Measurements from ENCODE around the gene HTT-AS.

HTT-AS gene

DNA sequence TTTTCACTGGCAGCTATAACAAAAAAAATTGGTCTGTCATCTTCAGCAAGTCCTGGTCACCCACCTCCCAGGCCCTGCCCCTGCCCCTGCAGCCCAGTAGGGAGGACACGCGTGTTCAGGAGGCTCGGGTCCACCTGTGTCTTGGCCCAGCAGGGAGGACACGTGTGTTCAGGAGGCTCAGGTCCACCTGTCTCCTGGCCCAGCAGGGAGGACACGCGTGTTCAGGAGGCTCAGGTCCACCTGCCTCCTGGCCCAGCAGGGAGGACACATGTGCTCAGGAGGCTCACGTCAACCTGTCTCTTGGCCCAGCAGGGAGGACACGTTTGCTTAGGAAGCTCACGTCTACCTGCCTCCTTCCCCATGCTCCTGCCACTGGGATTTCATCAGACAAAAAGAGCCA, 44.9 kb downstream of the HTT-AS start:
- DNase-seq: no peak

DNA sequence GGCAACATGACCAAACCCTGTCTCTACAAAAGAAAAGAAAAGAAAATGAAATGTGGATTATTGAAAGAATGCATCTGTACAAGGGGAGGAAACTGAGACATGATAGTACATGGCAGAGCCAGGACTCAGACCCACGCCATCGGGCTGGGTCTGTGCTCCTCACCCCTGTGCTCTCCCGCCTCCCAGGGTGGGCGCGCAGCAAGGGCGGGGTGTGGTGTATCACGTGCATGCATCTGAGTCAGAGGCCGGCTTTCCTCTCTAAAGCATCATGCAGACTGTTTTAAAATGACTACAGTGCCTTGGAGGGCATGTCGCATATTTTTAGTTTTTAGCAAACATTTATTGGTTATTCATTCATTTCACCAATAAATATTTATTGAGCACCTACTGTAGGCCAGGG, 47.8 kb downstream of the HTT-AS start:
- DNase-seq: no peak

DNA sequence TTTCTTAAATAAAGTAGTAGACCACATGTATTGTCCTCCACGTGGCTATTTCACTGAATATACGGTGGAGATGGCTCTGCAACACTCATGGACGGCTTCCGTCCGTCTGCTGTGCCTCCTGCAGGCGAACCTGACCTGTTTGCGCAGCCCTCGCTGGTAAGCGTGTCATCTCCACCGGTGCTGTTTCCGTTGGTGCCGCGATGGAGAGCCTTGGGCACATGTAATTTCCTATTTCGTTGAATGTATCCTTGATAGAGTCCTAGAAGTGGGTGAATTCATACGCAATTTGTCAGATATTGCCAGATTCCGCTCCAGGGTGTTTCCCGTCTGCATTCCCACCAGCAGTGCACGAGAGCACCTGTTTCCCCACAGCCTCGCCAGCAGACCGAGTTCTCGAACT, 48.5 kb downstream of the HTT-AS start:
- no peak for DNase-seq

DNA sequence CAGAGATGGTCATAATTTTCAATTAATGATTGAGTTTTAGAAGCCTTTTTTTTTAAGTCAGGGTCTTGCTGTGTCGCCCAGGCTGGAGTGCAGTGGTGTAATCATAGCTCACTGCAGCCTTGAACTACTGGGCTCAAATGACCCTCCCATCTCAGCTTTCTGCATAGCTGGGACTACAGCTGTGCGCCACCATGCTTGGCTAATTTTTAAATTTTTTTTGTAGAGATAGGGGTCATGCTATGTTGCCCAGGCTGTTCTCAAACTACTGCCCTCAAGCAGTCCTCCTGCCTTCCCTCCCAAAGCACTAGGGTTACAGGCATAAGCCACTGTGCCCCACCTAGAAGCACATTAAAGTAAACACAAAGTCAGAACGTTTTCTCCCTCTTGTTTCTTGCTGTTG, 51.7 kb downstream of the HTT-AS start:
- no peak for DNase-seq

DNA sequence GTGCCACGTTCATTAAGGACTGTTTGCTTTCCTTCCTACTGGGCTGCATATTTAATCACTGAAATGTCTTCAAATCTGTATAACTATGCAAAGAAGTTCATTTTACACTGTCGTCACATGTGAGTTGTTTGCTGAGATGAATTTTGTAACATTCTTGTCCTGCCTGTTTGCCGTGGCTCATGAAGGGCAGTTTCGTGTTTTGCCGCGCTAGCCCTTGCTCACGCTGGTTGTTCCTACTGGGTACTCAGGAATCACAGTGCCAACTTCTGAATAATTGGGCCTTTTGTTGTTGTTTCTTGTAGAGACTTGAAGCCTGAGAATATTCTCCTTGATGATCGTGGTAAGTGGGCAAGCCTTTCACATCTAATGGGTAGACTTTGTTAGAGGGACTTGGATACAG, 52.2 kb downstream of the HTT-AS start:
- no peak for DNase-seq

DNA sequence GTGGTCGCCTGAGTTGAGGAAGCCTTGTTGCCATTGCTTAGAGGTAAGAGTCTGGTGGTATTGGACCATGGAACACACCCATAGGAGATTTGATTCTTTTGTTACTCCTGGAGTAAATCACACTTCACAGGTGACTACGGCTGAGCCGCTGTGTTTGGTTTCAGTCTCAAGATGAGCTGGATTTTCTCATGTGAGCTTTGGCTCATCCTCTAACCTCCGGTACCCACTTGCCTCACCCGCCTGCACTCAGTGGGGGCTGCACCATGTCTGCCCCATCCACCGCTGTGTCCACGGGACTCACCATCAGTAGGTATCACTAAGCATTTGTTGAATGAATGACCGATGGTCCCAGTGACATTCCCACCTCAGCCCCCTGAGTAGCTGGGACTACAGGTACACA, 52.7 kb downstream of the HTT-AS start:
- peak in 1 of 5 experiments; percentile 56 for DNase-seq

DNA sequence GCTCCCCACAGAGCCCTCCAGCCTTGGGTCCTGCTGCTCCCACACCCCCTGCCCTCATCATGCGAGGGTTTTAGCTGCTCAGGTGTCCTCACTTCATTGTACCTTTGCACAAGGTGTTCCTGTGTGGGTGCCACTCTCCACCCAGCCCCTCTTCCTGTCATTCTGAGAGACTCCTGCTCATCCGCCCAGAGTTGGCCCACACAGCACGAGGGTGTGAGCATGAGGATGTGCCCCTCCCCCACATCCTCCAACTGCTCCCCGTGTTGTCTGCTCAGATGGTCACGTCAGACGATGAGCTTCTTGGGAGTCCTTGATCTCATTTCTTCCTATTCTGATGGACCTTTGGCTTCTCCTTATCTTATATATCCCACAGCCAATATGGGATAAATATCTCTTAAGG, 53.2 kb downstream of the HTT-AS start:
- peak in 1 of 5 experiments; percentile 53 for DNase-seq

DNA sequence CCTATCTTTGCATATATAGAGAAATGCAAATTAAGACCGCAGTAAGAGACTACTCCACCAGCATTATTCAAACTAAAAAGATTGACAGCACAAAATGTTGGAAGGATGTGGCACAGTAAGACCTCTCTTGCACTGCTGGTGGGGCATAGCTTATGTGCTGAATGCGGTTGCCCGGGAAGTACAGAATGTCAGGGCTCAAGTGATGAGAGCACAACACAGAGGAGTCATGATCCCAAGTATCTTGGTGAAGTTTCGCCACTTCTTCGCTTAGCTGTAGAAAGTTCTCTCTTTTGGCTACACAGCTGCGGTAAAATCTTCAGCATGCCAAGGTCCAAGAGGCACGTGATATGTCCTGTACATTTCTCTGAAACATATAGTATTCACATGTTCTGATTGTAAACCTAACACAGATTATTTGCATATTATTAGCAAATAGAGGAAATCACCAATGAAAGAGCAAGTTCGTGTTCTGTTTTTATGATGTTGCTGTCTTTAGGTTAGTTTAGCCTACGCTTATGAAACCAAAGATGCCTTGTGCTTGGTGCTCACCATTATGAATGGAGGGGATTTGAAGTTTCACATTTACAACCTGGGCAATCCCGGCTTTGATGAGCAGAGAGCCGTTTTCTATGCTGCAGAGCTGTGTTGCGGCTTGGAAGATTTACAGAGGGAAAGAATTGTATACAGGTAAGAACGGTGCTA, 55.0 kb downstream of the HTT-AS start:
- no peak for DNase-seq

DNA sequence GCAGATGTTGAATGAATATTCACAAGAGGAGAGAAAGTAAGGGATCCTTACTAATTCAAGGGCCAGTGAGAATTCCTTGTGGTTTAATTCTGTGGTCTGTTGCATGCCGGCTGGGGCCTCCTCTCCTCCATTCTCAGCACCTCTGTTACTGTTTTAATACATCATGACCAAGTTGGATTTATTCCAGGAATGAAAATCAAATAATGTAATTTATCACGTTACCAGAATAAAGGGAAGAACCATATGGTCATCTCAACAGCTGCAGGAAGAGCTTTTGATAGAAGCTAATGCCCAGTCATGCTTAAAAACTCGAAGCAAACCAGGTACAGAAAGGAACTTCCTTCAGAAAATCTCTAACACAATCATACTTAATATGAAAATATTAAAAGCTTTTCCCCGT, 56.8 kb downstream of the HTT-AS start:
- DNase-seq: no peak

DNA sequence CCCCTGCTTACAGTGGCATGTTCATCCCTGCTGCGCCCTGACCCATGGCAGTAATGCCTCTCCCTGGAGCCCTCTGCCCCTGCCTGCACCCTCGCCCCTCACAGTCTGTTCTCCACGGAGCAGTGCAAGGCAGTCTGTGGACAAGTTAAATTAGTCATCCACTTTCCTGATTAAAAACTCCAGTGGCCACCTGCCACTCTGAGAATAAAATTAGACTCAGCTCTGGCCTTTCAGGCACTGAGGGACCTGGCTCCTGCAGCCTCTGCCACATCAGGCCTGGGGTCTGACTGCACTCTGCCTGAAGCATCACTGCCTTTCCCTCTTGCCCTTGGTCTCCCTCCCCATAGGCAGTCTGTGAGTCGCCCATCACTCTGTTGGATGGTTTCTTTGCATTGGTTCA, 57.4 kb downstream of the HTT-AS start:
- no peak for DNase-seq

DNA sequence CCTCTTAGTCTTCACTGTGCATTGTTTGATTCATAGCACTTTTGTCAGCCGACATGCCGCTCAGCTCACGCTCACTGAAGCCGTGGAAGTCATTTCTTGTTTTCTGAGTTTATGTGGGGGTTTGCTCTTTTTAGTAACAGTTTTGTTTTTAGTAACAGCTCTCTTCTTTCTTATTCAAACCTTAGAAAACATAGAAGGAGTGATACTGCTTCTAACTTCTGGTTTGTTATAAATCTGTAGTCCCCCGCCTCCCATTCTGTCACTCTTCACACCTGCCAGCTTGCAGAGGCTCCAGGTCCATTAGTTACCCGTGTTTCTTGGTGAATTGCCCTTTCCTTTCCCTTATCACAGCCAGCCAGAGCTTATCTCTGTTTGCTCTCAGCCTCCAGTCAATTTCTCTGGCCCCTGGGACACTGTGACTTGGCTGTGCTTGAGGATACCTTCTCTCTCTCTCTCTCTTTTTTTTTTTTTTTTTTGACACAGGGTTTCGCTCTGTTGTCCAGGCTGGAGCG, 60.4 kb downstream of the HTT-AS start:
- DNase-seq: peak in 1 of 5 experiments; percentile 80

Measured in T-helper 2 cell (primary cell).